ENCODE data around the gene PRKG1. TPM values are rescaled to one million over a fixed set of nuclear protein-coding genes. Genes with fewer than 3 reads are reported as not detected.

Gene PRKG1
- total RNA-seq, 2 donors from 2014 or later: 1.3 to 2.7 TPM

GRCh38 chr10:52050429-52051047, 976.3 kb downstream of the PRKG1 start:
- H3K9ac ChIP-seq (ENCODE audit: extremely low read depth, low read length, poor library complexity, severe bottlenecking): no peak overlapping the region
- no peak overlapping the region for H3K4me3 ChIP-seq (ENCODE audit: low read length)
- H3K27ac ChIP-seq (ENCODE audit: low read depth, low read length): no peak overlapping the region
- 84 to 85% methylated on average over 2 to 3 of the region's 3 CpGs for WGBS, 2 experiments (ENCODE audit: insufficient coverage in 1 of 2, insufficient read length in 1 of 2)
- Mint-ChIP-seq H3K36me3 (ENCODE audit: low read depth) (no peaks in the 10 kb centered on the region), H3K4me3 (no peak overlapping the region), H3K9me3 (no peaks in the 10 kb centered on the region), H3K27ac (no peak overlapping the region), H3K27me3 (ENCODE audit: insufficient read depth) (no peaks in the 10 kb centered on the region), H3K4me1 (no peaks in the 10 kb centered on the region)
- no peak for DNase-seq
- no peaks in the 10 kb centered on the region for H3K27me3 ChIP-seq (ENCODE audit: control insufficient read depth, insufficient read depth, low read length, poor library complexity, severe bottlenecking)
- H3K4me1 ChIP-seq (ENCODE audit: control insufficient read depth, insufficient read depth, low read length): no peaks in the 10 kb centered on the region
- TF ChIP-seq CTCF (conservative IDR thresholded peaks at IDR 0.05): no peak
- no peaks in the 10 kb centered on the region for H3K9me3 ChIP-seq (ENCODE audit: control insufficient read depth, low read length)
- H3K36me3 ChIP-seq (ENCODE audit: control insufficient read depth, insufficient read depth, low read length): no peaks in the 10 kb centered on the region

DNA sequence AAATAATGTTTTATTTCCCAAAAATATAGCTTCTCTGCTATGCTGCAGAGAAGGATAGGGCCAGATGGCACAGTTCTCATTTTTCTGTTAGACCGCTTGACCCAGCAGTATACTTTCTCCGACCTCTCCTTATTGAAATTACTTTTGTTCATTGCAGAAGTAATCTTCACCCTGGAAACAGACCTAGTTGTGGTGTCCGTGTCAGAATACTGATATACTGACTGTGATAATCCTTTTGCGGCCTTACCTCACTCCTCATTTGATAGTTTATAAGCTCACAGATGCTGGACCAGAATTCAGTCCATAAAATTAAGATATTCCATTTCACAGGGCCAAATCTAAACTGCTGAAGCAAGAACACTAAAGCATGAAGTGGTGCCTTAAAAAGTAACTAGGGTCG, 979.2 kb downstream of the PRKG1 start:
- H3K27ac Mint-ChIP-seq: no peak overlapping the region
- no peak overlapping the region for H3K4me3 Mint-ChIP-seq
- H3K4me3 ChIP-seq (ENCODE audit: low read length): no peak overlapping the region
- H3K9me3 ChIP-seq (ENCODE audit: control insufficient read depth, low read length): no peaks in the 10 kb centered on the region
- no peaks in the 10 kb centered on the region for H3K27me3 ChIP-seq (ENCODE audit: control insufficient read depth, insufficient read depth, low read length, poor library complexity, severe bottlenecking)
- DNase-seq: no peak
- TF ChIP-seq CTCF (conservative IDR thresholded peaks at IDR 0.05): no peak
- no peak overlapping the region for H3K9ac ChIP-seq (ENCODE audit: extremely low read depth, low read length, poor library complexity, severe bottlenecking)
- no peaks in the 10 kb centered on the region for H3K36me3 Mint-ChIP-seq (ENCODE audit: low read depth)
- no peak overlapping the region for H3K27ac ChIP-seq (ENCODE audit: low read depth, low read length)
- no peaks in the 10 kb centered on the region for H3K4me1 Mint-ChIP-seq
- H3K27me3 Mint-ChIP-seq (ENCODE audit: insufficient read depth): no peaks in the 10 kb centered on the region
- no peaks in the 10 kb centered on the region for H3K9me3 Mint-ChIP-seq
- H3K4me1 ChIP-seq (ENCODE audit: control insufficient read depth, insufficient read depth, low read length): no peaks in the 10 kb centered on the region
- no peaks in the 10 kb centered on the region for H3K36me3 ChIP-seq (ENCODE audit: control insufficient read depth, insufficient read depth, low read length)
- WGBS, 2 experiments (ENCODE audit: insufficient coverage in 1 of 2, insufficient read length in 1 of 2): 90 to 92% methylated on average over 4 to 5 of the region's 5 CpGs

GRCh38 chr10:52056291-52056690, 982.0 kb downstream of the PRKG1 start:
- DNase-seq: no peak
- Histone ChIP-seq H3K27me3 (ENCODE audit: control insufficient read depth, insufficient read depth, low read length, poor library complexity, severe bottlenecking) (no peaks in the 10 kb centered on the region), H3K27ac (ENCODE audit: low read depth, low read length) (no peak overlapping the region), H3K4me3 (ENCODE audit: low read length) (no peak overlapping the region), H3K9me3 (ENCODE audit: control insufficient read depth, low read length) (no peaks in the 10 kb centered on the region), H3K9ac (ENCODE audit: extremely low read depth, low read length, poor library complexity, severe bottlenecking) (no peak overlapping the region), H3K4me1 (ENCODE audit: control insufficient read depth, insufficient read depth, low read length) (no peaks in the 10 kb centered on the region), H3K36me3 (ENCODE audit: control insufficient read depth, insufficient read depth, low read length) (no peaks in the 10 kb centered on the region)
- Mint-ChIP-seq H3K9me3 (no peaks in the 10 kb centered on the region), H3K4me3 (no peak overlapping the region), H3K4me1 (no peaks in the 10 kb centered on the region), H3K27me3 (ENCODE audit: insufficient read depth) (no peaks in the 10 kb centered on the region), H3K27ac (no peak overlapping the region), H3K36me3 (ENCODE audit: low read depth) (no peaks in the 10 kb centered on the region)
- WGBS, 2 experiments (ENCODE audit: insufficient coverage in 1 of 2, insufficient read length in 1 of 2): 94 to 100% methylated on average over 1 to 2 of the region's 2 CpGs
- TF ChIP-seq CTCF (conservative IDR thresholded peaks at IDR 0.05): no peak
